ENCODE results near the gene IQUB.
"Not testable (repeated sequence)": the region's sequence is repeated elsewhere in the genome, so short reads cannot be mapped to it uniquely, and the experiment has no call there.

The IQUB gene

GRCh38 chr7:123539871-123540270 lies 5.5 kb upstream of the IQUB start:
- no peak for DNase-seq (ENCODE audit: low read depth)

- no peak for DNase-seq (ENCODE audit: low read depth)
Measured at GRCh38 chr7:123538897-123539296, 4.5 kb upstream of the IQUB start.

GRCh38 chr7:123538189-123538714 lies 3.9 kb upstream of the IQUB start:
- peak; percentile 21 for DNase-seq (ENCODE audit: low read depth)

- no peak for DNase-seq (ENCODE audit: low read depth)
Measured at GRCh38 chr7:123537026-123537642, 2.7 kb upstream of the IQUB start.

- DNase-seq (ENCODE audit: low read depth) = no peak
Measured at GRCh38 chr7:123535517-123535916, 1.1 kb upstream of the IQUB start.

GRCh38 chr7:123533929-123534382 lies 439 bp downstream of the IQUB start:
- DNase-seq (ENCODE audit: low read depth) = no peak

- DNase-seq (ENCODE audit: low read depth) = no peak
Measured at GRCh38 chr7:123533553-123533917, 860 bp downstream of the IQUB start.

GRCh38 chr7:123532788-123533552 lies 1.4 kb downstream of the IQUB start:
- DNase-seq (ENCODE audit: low read depth) = not testable (repeated sequence)

GRCh38 chr7:123532343-123532742 lies 2.1 kb downstream of the IQUB start:
- DNase-seq (ENCODE audit: low read depth) = not testable (repeated sequence)

- not testable (repeated sequence) for DNase-seq (ENCODE audit: low read depth)
Measured at GRCh38 chr7:123530035-123530591, 4.3 kb downstream of the IQUB start.

GRCh38 chr7:123528265-123528664 lies 6.1 kb downstream of the IQUB start:
- no peak for DNase-seq (ENCODE audit: low read depth)

- not testable (repeated sequence) for DNase-seq (ENCODE audit: low read depth)
Measured at GRCh38 chr7:123527712-123528225, 6.6 kb downstream of the IQUB start.

- DNase-seq (ENCODE audit: low read depth) = not testable (repeated sequence)
Measured at GRCh38 chr7:123526533-123526932, 7.9 kb downstream of the IQUB start.

- DNase-seq (ENCODE audit: low read depth) = peak; percentile 18
Measured at GRCh38 chr7:123522066-123522465, 12.3 kb downstream of the IQUB start.

GRCh38 chr7:123505221-123505620 lies 29.2 kb downstream of the IQUB start:
- no peak for DNase-seq (ENCODE audit: low read depth)

GRCh38 chr7:123502201-123502600 lies 32.2 kb downstream of the IQUB start:
- no peak for DNase-seq (ENCODE audit: low read depth)

GRCh38 chr7:123500878-123501489 lies 33.4 kb downstream of the IQUB start:
- no peak for DNase-seq (ENCODE audit: low read depth)

- no peak for DNase-seq (ENCODE audit: low read depth)
Measured at GRCh38 chr7:123499211-123499970, 35.0 kb downstream of the IQUB start.

GRCh38 chr7:123498601-123499000 lies 35.8 kb downstream of the IQUB start:
- DNase-seq (ENCODE audit: low read depth) = no peak

GRCh38 chr7:123498031-123498430 lies 36.4 kb downstream of the IQUB start:
- DNase-seq (ENCODE audit: low read depth) = no peak

GRCh38 chr7:123494193-123494796 lies 40.1 kb downstream of the IQUB start:
- DNase-seq (ENCODE audit: low read depth) = peak; percentile 25
